NCI-H2196 (cell line): ENCODE results near the gene DNAH6.

Experiments
- DNase-seq: peaks from one replicate; lab custom pipeline; 2025; ENCODE audit not compliant: unreplicated experiment; lab: John Stamatoyannopoulos, UW

DNAH6 gene

DNA sequence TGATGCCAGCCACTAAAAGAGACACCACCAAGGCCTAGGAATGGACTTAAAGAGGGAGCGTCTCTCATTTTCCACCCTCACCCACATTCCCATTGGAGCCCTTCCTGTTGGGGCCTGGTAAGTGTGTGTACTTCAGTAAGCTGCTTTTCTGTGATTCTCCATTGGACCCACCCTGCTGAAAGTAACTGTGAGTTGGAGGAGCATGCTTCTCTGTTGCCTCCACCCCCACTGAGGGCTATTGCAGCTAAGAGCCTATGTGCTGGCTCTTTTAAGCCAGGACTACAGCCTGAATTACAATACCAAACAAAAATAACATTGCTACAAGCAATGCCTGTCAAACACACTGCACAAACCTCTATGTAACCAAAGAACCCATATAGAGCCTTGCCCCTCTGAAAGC lies 283.5 kb downstream of the DNAH6 start:
- DNase-seq = no peak

DNA sequence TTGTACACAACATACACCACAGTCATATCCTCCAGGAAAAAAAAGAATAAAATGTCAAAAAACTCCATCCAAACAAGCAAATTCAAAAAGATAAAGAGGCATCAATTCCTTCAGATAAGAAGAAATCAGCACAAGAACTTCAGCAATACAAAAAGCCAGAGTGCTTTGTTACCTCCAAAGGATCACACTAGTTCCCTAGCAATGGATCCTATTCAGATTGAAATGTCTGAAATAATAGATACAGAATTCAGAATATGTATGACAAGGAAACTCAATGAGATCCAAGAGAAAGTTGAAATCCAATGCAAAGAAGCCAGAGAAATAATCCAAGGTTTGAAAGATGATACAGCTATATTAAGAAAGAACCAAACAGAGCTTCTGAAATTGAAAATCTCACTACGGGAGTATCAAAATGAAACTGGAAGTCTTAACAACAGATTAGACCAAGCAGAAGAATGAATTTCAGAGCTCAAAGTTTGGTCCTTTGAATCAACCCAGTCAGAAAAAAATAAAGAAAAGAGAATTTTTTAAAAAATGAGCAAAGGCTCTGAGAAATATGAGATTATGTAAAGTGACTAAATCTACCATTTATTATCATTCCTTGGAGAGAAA lies 284.0 kb downstream of the DNAH6 start:
- no peak for DNase-seq

GRCh38 chr2:84801811-84802210 lies 285.5 kb downstream of the DNAH6 start:
- DNase-seq = no peak

DNA sequence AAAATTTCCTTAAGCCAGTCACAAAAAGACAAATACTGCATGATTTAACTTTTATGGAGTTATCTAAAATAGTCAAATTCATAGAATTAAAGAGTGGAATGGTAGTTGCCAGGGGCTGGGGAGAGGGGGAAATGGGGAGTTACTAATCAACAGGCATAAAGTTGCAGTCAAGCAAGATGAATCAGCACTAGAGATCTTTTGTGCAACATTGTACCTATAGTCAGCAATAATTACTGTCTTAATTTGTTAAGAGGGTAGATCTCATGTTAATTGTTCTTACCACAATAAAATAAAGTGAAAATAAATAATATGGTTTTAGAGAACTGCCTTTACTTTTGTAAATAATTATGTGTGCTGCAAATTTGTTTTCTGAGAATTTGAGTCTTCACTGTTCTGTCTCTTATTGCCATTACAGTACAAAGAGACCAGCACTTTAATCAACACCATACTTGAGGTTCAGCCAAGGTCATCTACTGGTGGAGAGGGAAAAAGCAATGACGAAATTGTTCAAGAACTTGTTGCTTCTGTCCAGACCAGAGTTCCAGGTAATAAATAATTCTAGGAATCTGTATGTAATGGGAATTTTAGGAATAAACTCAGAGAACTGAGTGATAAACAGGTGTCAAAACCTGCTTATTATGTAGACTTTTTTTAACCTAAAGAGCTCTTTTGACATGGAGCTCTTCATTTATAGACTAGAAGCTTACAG lies 289.1 kb downstream of the DNAH6 start:
- no peak for DNase-seq

DNA sequence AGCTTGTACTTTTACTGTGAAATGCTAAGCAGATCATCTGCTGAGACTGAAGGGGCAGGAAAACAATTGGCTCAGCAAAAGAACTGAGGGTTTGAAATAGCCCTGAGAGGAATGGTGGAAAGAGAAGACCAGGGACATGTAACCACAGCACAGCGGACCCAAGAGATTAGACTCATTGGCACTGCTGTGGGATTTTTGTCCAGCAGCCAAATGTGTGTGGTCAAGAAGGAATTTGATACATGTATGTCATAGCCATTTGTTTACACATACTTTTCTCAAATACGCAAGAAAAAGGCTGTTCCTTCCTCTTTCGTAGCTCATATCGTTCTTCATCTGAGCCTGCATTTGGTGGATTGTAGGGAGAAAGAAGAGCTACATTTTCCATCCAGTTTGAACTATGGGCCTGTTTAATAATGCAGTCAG lies 290.8 kb downstream of the DNAH6 start:
- no peak for DNase-seq

DNA sequence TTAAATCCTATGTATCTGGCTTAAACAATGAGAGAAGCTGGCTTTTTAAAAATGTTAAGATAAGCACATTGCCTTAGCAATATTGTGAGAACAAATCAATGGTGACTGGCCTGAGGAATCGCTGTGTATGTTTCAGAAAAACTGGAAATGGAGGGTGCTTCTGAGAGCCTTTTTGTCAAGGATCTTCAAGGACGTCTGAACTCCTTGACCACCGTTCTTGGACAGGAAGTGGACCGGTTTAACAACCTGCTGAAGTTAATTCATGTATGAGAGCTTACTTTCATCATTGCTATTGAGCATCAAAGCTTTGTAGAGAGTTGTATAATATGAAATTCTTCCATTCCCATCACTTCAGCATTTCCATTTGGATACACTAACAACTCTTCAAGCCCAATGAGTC lies 292.0 kb downstream of the DNAH6 start:
- DNase-seq = no peak

- DNase-seq = no peak
Measured at GRCh38 chr2:84811839-84812431, 295.6 kb downstream of the DNAH6 start.

DNA sequence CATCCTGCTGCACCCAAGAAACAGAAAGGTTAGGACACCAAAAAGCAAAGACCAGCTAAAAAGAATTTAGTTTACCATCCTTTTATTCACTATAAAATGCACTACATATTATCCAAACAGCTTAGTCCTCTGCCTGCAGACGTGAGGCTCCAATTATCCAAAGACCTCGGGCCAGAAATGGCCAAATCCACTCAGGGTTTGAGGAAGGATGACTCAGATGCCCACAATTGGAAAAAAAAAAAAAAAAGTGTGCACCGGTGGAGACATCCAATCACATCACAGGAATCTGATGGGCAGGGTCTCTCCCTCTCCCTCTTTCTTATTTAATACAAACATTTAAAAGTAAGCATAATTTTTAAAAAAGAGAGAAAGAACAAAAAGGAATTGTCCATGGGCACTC lies 298.8 kb downstream of the DNAH6 start:
- DNase-seq = no peak

DNA sequence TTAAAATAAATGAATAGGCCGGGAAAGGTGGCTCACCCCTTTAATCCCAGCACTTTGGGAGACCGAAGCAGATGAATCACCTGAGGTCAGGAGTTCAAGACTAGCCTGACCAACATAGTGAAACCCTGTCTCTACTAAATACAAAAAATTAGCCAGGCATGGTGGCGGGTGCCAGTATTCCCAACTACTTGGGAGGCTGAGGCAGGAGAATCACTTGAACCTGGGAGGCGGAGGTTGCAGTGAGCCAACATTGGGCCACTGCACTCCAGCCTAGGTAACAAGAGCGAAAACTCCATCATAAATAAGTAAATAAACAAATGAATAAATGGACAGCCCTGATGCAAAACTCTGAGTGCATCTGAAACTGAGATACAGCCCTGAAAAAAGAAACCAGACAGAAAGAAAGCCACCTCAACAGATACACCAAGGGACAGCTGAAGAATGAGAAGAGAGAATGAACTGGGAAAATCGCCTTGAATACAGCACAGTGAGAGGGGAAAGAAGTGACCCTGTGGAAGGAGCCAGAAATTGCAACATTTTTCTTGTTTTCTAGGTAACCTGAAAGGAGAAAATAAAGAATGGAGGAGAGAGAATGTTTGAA lies 300.2 kb downstream of the DNAH6 start:
- no peak for DNase-seq

DNA sequence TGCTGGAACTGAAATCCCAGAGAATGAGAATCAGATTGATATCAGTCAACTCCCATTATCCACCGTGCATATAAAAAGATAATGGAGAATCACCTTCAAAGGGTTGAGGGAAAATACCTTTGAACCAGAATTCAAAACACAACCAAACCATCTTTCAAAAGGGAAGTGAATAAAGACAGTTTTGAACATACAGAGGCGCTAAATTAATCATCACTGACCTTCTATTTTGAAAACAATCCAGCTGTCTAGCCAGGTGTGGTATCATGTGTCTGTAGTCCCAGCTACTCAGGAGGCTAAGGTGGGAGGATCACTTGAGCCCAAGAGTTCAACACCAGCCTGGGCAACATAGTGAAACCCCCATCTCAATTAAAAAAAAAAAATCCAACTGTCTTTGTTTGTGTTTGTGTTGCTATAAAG lies 300.9 kb downstream of the DNAH6 start:
- DNase-seq = no peak

DNA sequence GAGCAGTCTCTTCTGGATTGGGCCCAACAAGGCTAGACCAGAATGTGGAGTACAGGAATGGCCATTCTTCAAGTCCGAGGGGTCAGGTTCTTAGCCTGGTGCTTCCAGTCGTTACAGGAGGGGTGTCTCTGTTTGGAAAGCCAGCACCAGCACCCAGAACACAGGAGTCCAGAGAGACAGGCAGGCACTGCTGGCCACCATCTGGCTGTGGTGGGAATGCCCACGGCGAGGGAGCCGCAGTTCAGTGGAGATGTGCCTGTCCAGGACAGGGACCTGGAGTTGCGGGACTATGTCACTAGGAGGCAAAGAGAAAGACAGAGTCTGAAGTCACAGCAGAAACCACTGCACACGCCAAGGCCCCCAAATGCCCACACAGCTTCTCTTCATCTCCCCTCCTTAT lies 305.5 kb downstream of the DNAH6 start:
- DNase-seq = no peak

GRCh38 chr2:84823229-84823628 lies 306.9 kb downstream of the DNAH6 start:
- DNase-seq = no peak

DNA sequence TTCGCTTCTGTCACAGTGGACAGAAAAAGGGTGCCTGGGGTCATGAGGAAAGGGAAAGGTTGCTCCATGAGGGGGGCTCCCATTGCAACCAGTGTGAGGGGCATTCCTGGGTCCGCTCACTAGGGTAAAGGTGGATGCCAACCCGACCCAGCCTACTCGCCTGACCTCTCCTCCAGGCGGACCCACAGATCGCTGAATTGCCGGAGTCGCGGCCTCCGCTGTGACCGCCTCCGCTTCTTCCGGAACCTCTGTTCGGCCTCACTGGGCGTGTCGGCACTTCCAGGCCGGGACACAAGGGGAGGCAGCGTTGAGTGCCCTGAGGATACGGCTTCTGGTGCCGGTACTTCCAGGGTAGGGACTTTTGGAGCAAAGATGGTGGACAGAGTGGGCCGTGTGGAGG lies 307.5 kb downstream of the DNAH6 start:
- DNase-seq = no peak

GRCh38 chr2:84827978-84828575 lies 311.8 kb downstream of the DNAH6 start:
- no peak for DNase-seq

- no peak for DNase-seq
Measured at GRCh38 chr2:84829693-84830092, 313.4 kb downstream of the DNAH6 start.

GRCh38 chr2:84830095-84830494 lies 313.8 kb downstream of the DNAH6 start:
- DNase-seq = no peak

DNA sequence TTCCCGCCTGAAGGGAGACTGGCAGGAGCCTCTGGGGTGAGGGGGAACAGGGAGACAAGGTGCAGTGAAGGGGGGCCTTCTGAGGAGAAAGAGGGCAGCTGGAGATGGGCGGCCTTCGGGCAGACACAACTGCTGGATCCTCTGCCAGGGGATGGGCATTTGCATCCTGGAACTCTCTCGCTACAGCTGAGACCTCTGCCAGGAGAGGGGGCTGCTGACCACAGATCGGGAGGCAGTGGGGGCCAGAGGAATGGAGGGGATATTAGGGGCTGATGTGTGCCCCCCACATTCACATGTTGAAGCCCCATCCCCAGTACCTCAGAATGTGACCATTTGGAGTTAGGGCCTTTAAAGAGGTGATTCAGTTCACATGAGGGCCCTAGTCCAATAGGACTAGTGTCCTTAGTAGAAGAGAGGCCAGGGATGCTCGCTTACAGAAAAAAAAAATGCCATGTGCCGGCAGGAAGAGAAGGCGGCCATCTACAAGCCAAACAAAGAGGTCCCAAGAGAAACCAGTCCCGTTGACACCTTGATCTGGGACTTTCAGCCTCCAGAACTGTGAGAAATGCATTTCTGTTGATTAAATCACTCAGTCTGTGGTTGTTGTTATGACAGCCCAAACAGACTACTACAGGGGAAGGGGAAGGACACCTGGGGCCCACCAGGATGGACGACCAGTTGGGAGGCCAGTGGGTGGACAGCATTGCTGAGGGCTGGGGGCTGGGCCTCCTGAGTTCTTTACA lies 314.6 kb downstream of the DNAH6 start:
- no peak for DNase-seq

DNA sequence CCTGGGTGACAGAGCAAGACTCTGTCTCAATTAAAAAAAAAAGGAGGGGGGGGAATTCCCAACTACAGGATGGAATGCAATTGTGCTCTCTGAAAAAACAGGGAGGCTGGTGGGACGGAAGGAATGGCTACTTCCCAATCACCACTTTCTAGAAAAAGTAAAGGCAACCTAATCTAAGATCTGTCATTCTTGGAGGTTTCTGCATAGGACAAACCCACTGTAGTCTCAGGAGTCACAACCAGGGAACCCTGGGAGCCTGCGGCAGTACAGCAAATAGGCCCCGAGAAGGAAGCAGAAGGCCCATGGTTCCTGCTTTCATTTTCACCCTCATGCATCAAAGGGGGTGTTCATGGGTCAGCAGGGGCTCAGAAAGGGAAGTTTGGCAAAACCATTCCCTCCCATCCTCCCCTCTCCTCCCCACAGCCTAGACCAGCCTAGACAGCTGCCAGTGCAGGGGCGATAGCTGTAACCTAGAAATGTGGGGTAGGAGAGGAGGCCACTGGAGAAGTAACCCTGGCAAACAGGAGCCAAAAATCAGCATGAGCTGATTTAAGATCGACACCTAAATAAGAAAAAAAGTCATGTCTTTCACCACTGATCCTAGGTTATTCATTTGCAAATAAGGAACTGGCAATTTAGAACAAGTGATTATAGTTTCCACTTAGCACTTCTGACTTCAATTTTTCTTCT lies 316.6 kb downstream of the DNAH6 start:
- DNase-seq = no peak

GRCh38 chr2:84833481-84834150 lies 317.3 kb downstream of the DNAH6 start:
- DNase-seq = no peak

- DNase-seq = no peak
Measured at GRCh38 chr2:84836215-84836614, 319.9 kb downstream of the DNAH6 start.
